NCI-H128 (cell line): ENCODE results near the gene MACC1.

Source experiments
- DNase-seq: peaks from one replicate; lab custom pipeline; 2025; ENCODE audit not compliant: unreplicated experiment; lab: John Stamatoyannopoulos, UW

MACC1 gene

DNA sequence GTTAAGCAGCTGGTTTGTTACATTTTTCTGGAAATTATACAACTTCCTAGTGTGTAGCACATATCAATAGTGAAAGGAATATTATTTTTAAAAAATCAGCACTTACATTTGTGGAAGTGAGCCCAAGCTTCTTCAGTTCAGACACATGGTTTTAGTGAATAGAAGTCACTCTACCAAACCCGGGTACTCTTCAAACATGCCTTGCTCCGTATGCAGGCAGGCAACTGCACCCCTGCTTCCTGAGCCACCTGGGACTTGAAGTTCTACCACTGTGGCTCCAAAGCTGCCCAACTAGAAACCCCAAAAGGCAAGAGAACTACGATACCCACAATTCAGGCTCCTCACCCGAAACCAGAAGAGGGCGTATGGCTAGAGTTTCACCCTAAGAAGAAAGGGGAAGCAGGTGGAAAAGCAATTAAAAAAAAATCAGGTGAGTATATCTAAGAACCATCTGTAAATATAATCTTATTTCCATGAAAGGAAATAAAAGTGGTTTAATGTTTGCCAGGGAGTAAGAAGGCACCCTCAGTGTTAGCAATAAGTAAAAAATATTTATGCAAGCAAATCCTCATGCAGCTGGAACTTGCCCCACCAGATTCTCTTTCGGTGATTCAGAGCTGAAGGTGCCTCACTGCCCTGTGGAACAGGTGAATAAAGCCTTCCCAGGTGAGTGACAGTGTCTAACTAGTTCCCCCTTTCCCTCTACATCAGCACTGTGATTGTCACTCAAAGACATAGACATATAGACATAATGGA is at the start of gene MACC1:
TSS of gene MACC1 (minus strand) at position 192 of the 756 bp plus-strand sequence. CDS start 55,522 bp downstream, outside the sequence.
- no peak for DNase-seq

DNA sequence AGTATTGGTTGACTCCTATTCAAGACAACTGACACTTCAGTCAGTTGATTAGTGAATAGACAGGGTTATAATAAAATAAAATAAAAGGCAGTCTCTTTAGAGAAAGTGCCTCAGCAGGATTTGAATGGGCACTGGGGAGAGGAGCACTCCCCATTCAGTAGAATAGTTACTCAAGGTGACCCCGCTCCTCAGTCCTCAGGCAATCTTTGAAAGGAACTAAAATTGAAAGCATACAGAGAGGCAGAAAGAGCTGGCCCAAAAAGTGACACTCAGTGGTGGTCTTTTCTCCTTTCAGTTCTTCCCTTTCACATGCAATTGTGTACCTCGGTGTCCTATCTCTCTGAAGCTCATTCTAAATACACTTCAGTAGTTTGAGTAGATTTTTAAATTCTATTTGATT is 47.4 kb upstream of the MACC1 start:
- DNase-seq, result no peak

DNA sequence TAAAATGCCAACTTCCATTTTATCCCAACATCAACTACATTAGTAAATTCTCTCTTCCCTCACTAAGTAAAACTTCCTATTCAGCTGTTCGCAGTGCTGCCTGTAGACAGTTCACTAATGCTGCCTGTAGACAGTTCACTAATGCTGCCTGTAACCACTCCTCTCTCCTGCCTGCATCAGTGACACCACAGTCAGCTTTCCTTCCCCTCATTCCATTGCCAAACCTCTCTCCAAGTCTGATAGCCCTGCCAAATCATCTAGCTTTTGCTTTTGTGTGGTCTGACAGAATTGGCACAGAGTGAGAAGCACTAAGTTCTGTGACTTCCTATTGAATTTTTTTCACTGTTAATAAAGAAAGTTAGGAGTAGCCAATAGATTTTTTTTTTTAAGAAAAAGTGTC is 43.0 kb upstream of the MACC1 start:
- no peak for DNase-seq

DNA sequence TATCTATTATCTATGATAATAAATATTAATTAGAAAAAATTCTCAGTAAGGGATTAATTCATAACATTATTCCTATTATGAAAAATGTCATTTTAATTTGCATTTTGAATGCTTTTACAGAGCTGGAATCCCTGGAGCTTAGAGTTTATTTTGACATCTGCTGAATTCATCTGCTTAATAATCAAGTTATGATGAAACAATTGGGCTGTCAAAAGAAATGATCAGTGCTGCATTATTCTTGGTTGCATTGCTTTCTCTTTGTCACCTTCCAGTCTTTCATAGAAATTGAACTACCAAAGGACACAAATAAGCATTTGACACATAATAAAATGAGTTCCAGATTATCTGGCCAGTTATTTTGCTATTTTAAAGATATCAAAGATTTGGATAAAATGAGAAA is 40.0 kb upstream of the MACC1 start:
- no peak for DNase-seq

DNA sequence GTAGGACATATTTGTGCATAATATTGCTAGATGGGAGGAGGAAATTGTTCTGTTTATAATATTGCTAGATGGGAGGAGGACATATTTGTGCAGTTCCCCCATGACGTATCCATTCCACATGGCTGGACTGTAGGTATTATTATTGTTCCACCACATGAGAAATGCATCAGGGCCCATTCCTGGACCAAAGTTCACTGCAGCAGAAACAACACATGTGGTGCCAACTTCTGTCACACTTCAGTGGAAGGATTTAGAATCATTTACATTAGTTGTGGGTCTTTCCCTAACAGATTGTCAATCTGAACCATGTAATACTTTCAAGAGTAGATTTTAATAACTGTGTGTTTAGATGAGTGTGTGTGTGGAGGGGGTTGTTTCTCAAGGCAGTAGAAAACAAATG is 32.7 kb upstream of the MACC1 start:
- no peak for DNase-seq

- DNase-seq, result no peak
These were observed 32.2 kb upstream of the MACC1 start for GRCh38 chr7:20249376-20249775.

- DNase-seq, result no peak
These were observed 29.1 kb upstream of the MACC1 start for GRCh38 chr7:20246236-20246635.

- no peak for DNase-seq
These were observed 27.3 kb upstream of the MACC1 start for GRCh38 chr7:20244334-20245120.

GRCh38 chr7:20241911-20242261 is 24.7 kb upstream of the MACC1 start:
- DNase-seq, result no peak

GRCh38 chr7:20241194-20241910 is 24.2 kb upstream of the MACC1 start:
- DNase-seq, result peak; percentile 67

DNA sequence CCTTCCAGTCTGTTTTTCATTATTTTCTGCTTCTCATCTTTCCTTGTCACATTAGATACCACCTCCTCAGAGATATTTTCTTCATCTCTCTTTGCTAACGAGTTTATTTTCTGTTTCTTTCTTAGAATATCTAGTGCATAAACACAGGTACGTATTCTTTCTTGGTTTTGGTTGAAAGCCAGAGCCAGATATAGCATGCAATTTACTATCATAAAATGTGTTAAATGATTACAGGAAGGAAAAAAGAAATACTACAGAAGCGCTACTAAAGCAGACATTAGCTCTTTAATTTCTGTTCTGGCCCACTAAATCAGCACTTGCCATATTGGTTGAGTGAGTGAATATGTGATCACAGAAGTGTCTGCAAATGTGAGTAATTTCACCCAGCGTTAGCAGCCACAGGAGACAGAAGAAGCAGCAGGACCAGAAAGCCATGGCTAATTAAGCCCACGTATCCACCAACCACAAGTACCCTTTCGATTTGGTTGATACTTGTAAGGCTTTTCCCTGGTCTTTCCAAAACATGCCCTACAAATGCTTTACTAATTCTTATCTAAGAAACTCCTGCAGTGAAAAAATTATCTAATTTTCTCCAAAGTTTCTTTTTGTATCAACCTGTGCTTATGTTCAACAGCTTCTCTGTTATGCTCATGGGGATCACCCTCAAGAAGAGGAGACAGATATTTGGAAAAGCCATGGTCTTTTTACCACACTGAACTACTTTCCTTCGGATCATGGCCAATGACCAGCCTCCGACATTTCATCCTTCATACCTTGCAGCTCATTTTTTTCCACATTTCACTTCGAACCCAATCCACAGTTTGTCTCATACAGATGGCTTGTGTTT is 23.1 kb upstream of the MACC1 start:
- no peak for DNase-seq

GRCh38 chr7:20238754-20239324 is 21.7 kb upstream of the MACC1 start:
- no peak for DNase-seq

DNA sequence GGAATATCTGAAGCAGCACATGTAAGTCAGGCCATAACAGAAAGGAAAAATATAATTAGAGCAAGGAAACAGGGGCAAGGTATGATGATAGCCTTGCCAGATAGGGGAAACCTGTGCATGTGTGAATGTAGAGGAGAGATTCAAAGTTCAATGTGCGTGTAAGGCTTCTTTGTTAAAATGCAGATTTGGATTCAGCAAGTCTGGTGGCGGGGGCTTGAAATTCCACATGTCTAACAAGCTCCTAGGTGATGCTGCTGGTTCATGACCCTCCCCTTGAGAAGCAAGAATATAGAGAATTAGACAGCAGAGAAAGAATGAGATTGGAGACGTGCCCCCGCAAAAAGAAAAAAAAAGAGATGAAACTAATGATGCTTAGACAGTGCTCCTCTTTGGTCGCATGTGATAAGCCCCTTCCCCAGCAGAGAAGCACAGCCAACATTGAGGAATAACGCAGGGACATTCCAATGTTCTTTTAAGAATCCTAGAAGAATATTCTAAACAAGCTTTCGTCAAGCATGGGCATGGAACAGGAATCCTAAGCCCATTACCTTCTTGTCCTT is 21.1 kb upstream of the MACC1 start:
- no peak for DNase-seq

- DNase-seq, result no peak
These were observed 20.4 kb upstream of the MACC1 start for GRCh38 chr7:20237464-20238193.

- no peak for DNase-seq
These were observed 19.6 kb upstream of the MACC1 start for GRCh38 chr7:20236790-20237189.

DNA sequence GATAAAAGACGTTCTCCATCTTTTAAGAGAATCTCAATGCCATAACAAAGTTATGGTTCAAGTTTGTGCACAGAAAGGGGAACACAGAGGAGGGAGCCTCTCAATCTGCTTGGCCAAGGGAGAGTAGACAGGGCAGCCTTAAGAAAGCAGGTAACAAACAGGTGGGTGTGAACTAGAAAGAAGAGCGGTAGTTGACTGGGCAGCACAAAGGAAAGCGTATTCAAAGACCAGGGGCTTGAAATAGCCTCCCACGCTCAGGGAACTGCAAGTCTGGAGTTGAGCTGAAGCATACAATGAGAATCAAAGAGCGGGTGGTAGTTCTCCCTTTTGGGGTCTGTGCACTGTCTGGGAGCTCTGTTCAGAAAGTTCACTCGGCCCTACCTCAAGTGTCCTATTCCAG is 18.9 kb upstream of the MACC1 start:
- no peak for DNase-seq

DNA sequence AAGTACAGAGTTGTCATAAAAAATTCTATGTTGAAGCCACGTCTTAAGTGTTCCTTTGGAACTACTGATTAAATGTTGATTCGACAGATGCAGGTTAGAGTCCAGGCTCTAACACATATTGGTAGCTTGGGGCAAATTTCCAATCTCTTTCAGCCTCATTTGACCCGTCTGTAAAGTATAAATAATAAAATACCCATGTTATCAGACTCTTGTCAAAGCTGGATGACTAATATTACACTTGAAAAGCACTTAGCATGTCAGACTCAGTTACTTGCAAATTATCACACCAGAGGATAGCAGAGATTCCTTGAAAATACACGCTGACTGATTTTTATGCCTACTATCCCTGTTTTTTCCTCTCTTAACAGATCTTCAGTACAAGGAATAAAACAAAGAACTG is 18.1 kb upstream of the MACC1 start:
- no peak for DNase-seq

DNA sequence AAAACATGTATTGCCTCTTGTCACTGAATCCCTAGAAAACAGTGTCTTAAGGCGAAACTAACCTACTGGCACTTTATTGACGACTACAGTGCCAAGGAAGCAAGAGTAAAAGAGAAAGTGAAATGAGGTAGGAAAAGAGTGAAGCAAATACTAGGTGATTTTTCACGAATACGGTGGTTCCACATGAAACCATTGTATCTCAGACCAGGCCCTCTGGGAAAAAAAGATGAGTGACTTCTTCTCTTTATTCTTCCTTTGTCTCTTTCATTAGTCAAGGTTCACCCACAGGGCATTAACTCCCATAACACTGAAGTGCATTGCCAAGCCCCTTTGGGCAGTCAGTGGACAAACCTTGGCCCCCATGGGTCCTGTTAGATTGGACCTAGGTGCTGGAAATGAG is 16.2 kb upstream of the MACC1 start:
- no peak for DNase-seq

DNA sequence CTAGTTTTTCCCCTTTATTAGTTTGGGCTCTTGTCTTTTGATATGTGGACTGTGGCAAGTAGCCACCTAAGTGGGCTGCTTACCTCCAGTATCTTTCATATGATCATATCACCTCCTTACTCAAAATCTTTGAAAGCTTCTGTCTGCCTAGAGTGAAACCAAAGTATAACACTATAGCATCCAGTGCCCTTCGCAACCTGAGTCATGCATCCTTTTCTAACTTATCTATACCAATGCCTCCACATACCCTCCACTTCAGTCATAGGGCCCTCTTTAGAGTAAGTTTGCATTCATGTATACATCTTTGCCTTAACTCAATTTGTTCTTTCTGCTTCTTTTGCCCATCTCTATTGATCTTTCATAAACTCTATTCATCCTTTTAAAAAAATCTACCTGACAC is 15.7 kb upstream of the MACC1 start:
- no peak for DNase-seq
